Testis (tissue), 2 donors: Measurements from ENCODE around the gene SMIM1.

Experiments
- CTCF ChIP-seq, 3 experiments: fragments of 450-650 bp in 2 of 3; fragments of 200-600 bp in 1 of 3; sonication (generic) in 1 of 3; IDR thresholded peaks; one replicate each; pipeline ENCODE4 v1.5.1; 2016 to 2019; ENCODE audit warnings: antibody characterized with exemption in 3 of 3, mild to moderate bottlenecking in 2 of 3, moderate library complexity in 1 of 3
- POLR2A ChIP-seq: fragments of 450-650 bp; IDR thresholded peaks from one replicate; pipeline ENCODE4 v1.6.1; 2017; ENCODE audit warnings: antibody characterized with exemption, mild to moderate bottlenecking, moderate library complexity

DNA sequence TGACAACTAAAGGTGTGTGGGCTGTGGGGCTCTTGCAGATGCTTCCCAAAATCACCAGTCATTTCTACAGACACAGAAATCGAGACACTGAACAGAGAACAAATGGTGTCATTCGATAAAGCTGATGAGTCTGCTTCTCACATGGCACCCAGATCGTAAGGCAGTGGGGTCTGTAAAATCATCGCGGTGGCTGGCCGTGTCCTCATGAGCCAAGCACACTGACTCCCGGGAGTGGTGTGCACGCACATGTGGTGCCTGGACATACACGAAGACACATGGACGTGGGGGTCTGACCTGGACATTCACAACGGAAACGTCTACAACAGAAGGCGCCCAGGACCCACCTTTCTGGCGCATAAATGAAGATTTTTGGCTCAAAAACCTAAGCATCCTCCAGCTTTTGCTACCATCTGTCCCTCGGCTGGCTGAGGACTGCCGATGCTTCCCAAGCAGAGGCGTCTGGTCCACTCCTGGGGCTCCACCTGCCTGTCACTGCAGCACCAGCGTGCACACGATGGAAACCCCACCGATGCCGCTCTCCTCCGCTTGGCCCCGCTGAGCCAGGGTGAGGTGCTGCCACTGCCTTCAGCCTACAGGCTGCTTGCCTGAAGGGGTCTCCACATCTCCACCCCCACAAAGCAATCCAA is 6.8 kb downstream of the SMIM1 start:
- TF ChIP-seq POLR2A, result no peak
- TF ChIP-seq CTCF (IDR thresholded peaks at IDR 0.05), result no peak
